Mammary epithelial cell (primary cell): ENCODE results near the gene ISOC2.

Experiments
- EZH2 ChIP-seq: IDR thresholded peaks from 2 replicates; pipeline ENCODE4 v1.6.1; 2012; ENCODE audit warnings: low read length, inconsistent platforms, borderline replicate concordance
- TF ChIP-seq, protein P1 (sequence below), 2 donors: IDR thresholded peaks in 1 of 2; conservative IDR thresholded peaks in 1 of 2; 2 replicates each; pipeline ENCODE4 v1.5.1; 2011 to 2012; ENCODE audit warnings: inconsistent platforms in 2 of 2, low read length in 2 of 2, mild to moderate bottlenecking in 2 of 2, control low read depth in 1 of 2, low read depth in 1 of 2; ENCODE audit not compliant: insufficient read depth in 1 of 2; ENCODE audit errors: extremely low read depth in 1 of 2

DNA sequence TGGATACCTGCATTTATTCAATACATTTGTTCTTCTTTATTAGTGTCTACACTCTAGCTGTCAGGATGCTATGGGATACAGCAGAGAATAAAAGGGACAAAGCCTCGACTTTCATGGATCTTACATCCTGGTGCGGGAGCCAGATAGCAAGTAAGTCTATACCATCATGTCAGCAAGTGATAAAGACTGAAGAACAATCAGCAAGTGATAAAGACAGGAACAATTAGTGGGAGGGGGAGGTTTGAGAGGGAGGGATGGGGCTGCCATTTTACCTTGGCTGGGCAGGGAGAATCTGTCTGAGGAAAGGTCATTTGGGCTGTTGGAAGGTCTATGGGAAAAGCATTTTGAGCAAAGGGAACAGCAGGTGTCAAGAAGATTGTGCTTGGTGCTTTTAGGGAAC, 51.3 kb downstream of the ISOC2 start:
- TF ChIP-seq, protein P1, sequence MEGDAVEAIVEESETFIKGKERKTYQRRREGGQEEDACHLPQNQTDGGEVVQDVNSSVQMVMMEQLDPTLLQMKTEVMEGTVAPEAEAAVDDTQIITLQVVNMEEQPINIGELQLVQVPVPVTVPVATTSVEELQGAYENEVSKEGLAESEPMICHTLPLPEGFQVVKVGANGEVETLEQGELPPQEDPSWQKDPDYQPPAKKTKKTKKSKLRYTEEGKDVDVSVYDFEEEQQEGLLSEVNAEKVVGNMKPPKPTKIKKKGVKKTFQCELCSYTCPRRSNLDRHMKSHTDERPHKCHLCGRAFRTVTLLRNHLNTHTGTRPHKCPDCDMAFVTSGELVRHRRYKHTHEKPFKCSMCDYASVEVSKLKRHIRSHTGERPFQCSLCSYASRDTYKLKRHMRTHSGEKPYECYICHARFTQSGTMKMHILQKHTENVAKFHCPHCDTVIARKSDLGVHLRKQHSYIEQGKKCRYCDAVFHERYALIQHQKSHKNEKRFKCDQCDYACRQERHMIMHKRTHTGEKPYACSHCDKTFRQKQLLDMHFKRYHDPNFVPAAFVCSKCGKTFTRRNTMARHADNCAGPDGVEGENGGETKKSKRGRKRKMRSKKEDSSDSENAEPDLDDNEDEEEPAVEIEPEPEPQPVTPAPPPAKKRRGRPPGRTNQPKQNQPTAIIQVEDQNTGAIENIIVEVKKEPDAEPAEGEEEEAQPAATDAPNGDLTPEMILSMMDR (conservative IDR thresholded peaks at IDR 0.05 in 1 of 2, IDR thresholded peaks at IDR 0.05 in 1 of 2; ENCODE audit: extremely low read depth in 1 of 2, insufficient read depth in 1 of 2, low read depth in 1 of 2, low read length in 2 of 2), result no peak
- no peak for TF ChIP-seq EZH2
